NCI-H82 (cell line): Measurements from ENCODE around the gene GOLM1.

ENCODE experiments used
- DNase-seq: peaks from one replicate; lab custom pipeline; 2025; lab: John Stamatoyannopoulos, UW

The GOLM1 gene

DNA sequence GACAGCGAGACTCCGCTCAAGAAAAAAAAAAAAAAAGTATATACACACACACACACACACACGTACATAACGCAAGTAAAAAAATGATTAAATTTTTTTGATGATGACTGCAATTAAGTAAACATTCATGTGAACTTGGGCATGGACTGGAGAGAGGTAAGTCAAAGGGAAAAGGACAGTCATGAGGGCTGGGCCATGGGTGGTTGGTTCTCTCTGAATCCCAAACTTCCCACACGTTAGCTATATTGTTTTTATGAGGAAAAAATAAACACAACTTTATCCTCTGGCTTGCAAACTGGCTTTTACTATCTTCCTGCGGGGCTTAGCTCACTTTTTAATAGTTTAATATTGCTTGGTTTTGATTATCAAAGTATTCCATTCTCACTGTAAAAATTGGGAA lies 53.7 kb downstream of the GOLM1 start:
- no peak for DNase-seq

- DNase-seq, result peak; percentile 17
Observed at GRCh38 chr9:86043999-86044398, 55.4 kb downstream of the GOLM1 start.

GRCh38 chr9:86043586-86043985 lies 55.8 kb downstream of the GOLM1 start:
- DNase-seq, result no peak

- no peak for DNase-seq
Observed at GRCh38 chr9:86042199-86042978, 57.0 kb downstream of the GOLM1 start.

- no peak for DNase-seq
Observed at GRCh38 chr9:86041311-86041741, 58.0 kb downstream of the GOLM1 start.

- DNase-seq, result no peak
Observed at GRCh38 chr9:86040861-86041155, 58.5 kb downstream of the GOLM1 start.

GRCh38 chr9:86039991-86040860 lies 59.1 kb downstream of the GOLM1 start:
- DNase-seq, result no peak

DNA sequence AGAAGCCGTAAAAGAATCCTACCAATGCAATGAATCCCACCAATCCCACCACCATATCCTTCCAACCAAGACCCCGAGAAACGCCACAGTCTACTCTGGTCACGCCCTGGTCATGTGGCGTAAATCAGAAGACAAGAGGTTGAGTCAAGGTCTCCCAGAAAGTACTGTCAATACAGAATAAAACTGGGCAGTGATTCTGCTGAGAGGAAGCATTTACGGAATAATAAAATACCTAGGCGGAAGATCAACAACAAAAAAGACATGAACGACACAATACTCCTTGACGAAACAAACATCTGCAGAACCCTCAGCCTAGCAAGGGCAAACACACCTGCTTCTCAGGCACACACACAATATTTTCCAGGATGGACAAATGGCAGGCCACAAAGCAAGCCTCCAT lies 62.8 kb downstream of the GOLM1 start:
- no peak for DNase-seq

- no peak for DNase-seq
Observed at GRCh38 chr9:86035827-86036440, 63.4 kb downstream of the GOLM1 start.

DNA sequence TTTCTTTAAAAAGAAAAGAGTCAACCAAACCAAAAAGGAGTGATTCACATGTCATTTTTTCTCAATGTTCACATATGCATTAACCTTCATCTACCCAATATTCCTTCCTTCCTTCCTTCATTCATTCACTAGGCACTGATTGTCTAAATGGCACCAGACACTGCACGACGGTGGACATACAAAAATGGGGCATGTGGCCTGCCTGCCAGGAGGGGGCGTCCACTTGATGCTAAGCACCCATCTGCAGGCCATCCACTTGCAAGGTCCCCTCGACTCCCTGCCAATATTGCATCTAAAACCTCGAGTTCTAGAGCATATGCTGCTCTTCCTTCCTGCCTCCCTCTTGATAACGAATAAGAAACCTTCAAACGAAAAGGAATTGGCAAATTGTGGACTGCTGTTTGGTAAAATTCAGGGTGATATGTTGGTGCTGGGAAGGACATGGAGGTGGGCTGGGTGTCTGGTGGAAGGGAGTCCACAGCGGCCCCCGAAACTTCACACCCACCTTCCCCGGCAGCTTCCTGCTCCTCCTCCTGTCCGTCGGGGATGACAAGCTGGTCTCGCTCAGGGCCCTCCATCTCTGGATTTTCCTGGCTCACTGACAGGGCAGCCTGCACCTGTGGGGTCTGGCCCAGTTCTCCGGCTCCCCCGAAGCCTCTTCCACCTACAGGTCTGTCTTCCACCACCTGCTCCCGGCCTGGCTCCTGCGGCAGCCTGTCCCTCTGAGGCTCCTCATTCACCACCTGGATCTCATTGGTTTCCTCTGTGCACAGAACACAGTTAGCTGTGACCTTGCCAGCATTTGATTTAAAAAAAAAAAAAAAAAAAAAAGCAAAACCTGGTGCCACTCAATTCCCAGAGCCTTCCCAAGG lies 64.3 kb downstream of the GOLM1 start:
- peak; percentile 76 for DNase-seq

GRCh38 chr9:86027767-86028166 lies 71.6 kb downstream of the GOLM1 start:
- no peak for DNase-seq

DNA sequence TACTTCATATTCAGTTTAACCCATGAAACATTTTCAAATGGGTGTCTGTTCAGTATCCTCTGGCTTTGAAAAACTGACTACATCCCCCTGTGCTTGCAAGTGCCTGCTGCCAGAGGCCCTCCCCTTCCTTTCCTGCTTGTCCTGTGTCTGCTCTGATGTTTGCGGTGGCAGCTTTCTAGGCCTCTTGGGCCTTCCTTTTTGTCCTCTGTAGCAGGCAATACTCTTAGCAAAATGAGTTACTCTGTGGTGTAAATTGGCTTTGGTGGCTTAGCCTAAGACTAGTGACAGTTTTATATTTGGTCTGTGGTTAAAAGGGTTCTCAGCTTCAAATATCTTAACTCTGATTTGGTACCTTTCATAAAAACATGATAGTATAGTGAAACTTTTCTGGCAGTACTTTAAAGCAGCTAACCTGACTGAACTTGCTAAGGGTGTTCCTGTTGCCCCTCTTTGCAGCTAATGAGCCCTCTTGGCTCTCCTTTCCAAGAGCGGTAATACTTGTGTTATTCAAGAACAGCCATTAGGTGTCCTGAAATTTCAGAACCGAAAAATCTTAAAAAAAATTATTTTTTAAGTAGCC lies 76.6 kb downstream of the GOLM1 start:
- peak; percentile 7 for DNase-seq

DNA sequence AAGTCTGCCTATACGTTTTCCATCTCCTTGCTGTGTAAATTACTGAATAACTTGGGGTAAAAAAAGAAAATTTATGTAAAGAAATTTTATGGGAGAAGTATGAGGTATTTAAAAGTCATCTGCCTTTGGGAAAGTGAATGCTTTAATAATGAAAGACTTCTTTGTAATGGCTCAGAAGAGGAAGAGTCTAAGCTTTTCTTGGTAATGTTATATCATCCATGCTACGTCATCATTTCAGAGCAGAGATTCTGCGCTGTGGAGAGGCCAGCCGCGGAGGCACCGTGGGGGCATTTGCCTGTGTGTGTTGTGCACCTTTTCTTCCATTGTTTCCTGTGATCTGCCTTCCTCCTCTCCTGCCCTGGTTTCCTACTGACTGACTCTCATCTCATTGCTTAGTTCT lies 78.2 kb downstream of the GOLM1 start:
- no peak for DNase-seq

GRCh38 chr9:86020731-86021130 lies 78.6 kb downstream of the GOLM1 start:
- DNase-seq, result no peak

DNA sequence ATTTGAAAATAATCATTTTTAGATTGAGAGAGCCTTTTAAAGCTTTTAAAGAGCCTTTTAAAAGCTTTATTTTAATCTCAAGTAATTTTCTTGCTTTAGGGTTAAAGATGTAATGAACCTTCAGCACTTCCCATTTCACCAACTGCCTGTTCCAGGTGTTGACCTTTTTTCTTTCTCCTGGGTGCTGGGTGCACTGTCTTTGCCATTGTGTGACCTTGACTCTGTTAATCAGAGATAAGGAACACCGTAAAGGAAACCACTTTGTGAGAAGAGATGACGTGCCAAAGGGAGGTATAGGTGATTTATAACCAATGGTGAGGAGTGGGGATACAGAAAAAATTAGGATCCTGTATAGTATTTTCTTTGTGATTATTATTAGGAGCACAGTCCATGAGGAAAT lies 90.2 kb downstream of the GOLM1 start:
- no peak for DNase-seq

DNA sequence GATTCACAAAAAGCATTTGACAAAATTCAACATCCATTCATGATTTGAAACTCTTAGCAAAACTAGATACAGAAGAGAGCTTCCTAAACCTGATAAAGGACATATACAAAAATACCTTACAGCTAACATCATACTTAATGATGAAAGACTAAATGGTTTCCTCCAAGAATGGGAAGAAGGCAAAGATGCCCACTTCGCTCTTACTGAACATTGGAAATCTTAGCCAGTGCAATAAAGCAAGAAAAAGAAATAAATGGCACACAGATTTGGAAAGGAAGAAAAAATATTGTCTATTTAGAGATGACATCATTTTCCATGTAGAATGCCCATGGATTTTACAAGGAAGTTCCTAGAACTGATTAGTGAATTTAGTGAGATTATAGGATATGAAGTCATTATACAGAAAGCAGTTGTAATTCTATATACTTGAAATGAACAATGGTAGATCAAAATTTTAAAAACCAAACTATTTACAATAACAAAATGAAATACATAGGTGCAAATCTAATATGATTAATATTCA lies 94.0 kb downstream of the GOLM1 start:
- no peak for DNase-seq

- no peak for DNase-seq
Observed at GRCh38 chr9:85995599-85995998, 103.8 kb downstream of the GOLM1 start.

DNA sequence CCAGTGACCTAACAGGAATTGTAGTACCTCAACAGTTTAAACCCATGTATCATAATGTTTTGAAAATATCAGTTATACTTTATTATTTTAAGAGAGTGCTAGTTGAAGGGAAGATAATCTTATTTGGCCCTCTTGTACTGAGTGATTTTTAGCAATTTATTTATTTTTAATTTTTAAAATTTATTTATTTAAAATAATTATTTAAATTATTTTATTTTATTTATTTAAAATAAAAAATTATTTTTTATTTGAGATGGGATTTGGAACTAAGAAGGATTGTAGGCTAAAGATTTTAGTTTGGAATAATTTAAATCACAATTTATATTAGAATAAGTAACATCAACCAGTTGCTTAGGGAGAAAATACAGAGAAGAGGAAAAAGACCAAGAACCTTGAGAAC lies 104.3 kb downstream of the GOLM1 start:
- no peak for DNase-seq

GRCh38 chr9:85994191-85994590 lies 105.2 kb downstream of the GOLM1 start:
- no peak for DNase-seq

GRCh38 chr9:85987236-85987635 lies 112.1 kb downstream of the GOLM1 start:
- DNase-seq, result no peak

DNA sequence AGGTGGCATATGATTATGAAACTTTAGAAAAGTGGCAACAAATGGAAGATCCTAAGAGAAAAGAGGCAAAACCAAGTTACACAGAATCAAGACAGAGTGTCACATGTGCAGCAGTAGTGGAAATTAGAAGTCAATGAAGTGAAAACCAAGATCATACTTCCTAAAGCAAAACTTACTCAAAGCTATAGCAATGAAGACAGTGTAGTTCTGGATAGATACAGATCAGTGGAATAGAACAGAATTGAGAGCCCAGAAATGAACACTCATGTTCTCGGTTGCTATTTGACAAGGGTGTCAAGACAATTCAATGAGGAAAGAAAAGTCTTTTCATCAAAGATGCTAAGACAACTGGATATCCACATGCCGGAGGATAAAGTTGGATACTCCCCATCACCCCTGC lies 114.9 kb downstream of the GOLM1 start:
- DNase-seq, result no peak
